ENCODE measurements around the gene ZNF215. TPM values are rescaled to one million over a fixed set of nuclear protein-coding genes. Genes with fewer than 3 reads are reported as not detected.
"Not testable (repeated sequence)": the region's sequence is repeated elsewhere in the genome, so short reads cannot be mapped to it uniquely, and the experiment has no call there.

The ZNF215 gene
- total RNA-seq, 1 experiment from 2014 or later, result 12.8 TPM

DNA sequence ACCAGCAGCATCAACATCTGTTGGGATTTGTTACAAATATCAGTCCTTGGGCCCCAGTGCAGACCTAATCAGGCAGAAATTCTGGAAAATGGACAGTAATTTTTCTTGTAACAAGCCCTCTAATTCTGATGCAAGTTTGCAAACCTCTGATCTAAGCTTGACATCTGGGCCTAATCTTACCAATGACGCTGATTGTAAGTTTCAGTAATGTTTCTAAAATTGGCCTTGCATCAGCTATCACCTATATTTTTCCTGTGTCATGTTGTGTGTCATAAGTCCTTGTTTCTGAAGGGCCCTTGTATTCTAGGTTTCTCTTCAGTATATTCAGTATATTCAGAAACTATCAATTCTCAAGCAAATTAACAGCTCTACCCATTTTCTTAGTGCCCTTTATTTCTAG, 36.4 kb downstream of the ZNF215 start:
- DNase-seq (ENCODE audit: low read depth, low spot score), result no peak
- no peak for ATAC-seq
- Histone ChIP-seq H3K36me3 (ENCODE audit: control insufficient read depth, insufficient read depth, low read length) (no peaks in the 10 kb centered on the region), H3K4me3 (ENCODE audit: low read depth in 2 of 2, low read length in 2 of 2) (no peak overlapping the region), H3K27me3 (ENCODE audit: control insufficient read depth, insufficient read depth, low read length) (no peaks in the 10 kb centered on the region), H3K9me3 (ENCODE audit: control insufficient read depth, insufficient read depth, low read depth, low read length) (no peaks in the 10 kb centered on the region), H3K27ac (ENCODE audit: low read length) (no peak overlapping the region), H3K4me1 (ENCODE audit: control insufficient read depth, insufficient read depth, low read length) (no peaks in the 10 kb centered on the region)
- in situ Hi-C loops (cut with HindIII; ENCODE audit: low pct_unique_long_range_greater_than_20kb, low sequenced_read_pairs), result no loop called here
- ChIA-PET CTCF (no interaction called here), POLR2A (no interaction called here)
- BruUV-seq (replicated peaks), result no TSS peak
- TF ChIP-seq, protein P1, sequence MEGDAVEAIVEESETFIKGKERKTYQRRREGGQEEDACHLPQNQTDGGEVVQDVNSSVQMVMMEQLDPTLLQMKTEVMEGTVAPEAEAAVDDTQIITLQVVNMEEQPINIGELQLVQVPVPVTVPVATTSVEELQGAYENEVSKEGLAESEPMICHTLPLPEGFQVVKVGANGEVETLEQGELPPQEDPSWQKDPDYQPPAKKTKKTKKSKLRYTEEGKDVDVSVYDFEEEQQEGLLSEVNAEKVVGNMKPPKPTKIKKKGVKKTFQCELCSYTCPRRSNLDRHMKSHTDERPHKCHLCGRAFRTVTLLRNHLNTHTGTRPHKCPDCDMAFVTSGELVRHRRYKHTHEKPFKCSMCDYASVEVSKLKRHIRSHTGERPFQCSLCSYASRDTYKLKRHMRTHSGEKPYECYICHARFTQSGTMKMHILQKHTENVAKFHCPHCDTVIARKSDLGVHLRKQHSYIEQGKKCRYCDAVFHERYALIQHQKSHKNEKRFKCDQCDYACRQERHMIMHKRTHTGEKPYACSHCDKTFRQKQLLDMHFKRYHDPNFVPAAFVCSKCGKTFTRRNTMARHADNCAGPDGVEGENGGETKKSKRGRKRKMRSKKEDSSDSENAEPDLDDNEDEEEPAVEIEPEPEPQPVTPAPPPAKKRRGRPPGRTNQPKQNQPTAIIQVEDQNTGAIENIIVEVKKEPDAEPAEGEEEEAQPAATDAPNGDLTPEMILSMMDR (IDR thresholded peaks at IDR 0.05), result no peak
- TF ChIP-seq SIN3A (IDR thresholded peaks at IDR 0.05; ENCODE audit: borderline replicate concordance, insufficient read depth, low read depth, low read length) (no peak), POLR2AphosphoS5 (IDR thresholded peaks at IDR 0.05; ENCODE audit: low read depth, low read length) (no peak), TCF7L2 (IDR thresholded peaks at IDR 0.05; ENCODE audit: low read depth, low read length) (no peak)
- TF ChIP-seq, protein P2, sequence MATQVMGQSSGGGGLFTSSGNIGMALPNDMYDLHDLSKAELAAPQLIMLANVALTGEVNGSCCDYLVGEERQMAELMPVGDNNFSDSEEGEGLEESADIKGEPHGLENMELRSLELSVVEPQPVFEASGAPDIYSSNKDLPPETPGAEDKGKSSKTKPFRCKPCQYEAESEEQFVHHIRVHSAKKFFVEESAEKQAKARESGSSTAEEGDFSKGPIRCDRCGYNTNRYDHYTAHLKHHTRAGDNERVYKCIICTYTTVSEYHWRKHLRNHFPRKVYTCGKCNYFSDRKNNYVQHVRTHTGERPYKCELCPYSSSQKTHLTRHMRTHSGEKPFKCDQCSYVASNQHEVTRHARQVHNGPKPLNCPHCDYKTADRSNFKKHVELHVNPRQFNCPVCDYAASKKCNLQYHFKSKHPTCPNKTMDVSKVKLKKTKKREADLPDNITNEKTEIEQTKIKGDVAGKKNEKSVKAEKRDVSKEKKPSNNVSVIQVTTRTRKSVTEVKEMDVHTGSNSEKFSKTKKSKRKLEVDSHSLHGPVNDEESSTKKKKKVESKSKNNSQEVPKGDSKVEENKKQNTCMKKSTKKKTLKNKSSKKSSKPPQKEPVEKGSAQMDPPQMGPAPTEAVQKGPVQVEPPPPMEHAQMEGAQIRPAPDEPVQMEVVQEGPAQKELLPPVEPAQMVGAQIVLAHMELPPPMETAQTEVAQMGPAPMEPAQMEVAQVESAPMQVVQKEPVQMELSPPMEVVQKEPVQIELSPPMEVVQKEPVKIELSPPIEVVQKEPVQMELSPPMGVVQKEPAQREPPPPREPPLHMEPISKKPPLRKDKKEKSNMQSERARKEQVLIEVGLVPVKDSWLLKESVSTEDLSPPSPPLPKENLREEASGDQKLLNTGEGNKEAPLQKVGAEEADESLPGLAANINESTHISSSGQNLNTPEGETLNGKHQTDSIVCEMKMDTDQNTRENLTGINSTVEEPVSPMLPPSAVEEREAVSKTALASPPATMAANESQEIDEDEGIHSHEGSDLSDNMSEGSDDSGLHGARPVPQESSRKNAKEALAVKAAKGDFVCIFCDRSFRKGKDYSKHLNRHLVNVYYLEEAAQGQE (IDR thresholded peaks at IDR 0.05; ENCODE audit: insufficient read depth in 1 of 2, low read depth in 2 of 2, low read length in 1 of 2), result no peak
- intact Hi-C loops (cut with micrococcal nuclease; ENCODE audit: unreplicated experiment), result no loop called here

DNA sequence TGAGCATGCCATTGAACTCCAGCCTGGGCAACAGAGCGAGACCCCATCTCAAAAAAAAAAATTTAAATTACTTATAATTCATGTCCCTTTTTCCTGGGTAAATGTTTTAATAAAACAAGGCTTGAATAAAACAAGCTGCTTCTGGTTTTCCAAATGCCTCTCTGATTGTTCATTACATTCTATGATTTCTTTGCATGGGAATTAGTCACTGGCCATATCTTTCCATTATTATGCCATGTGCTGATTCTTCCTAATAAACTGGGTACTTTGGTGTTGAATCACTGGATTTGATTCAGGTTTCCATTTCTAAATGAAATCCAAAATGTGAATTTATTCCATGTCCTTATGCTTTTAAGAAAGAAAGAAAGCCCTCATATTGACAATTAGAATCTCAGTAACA, 42.6 kb downstream of the ZNF215 start:
- BruUV-seq (replicated peaks), result no TSS peak
- no peak overlapping the region for H3K27ac ChIP-seq (ENCODE audit: low read length)
- DNase-seq (ENCODE audit: low read depth, low spot score), result no peak
- ATAC-seq, result no peak
- ChIA-PET POLR2A (no interaction called here), CTCF (no interaction called here)
- H3K36me3 ChIP-seq (ENCODE audit: control insufficient read depth, insufficient read depth, low read length), result no peaks in the 10 kb centered on the region
- no peak overlapping the region for H3K4me3 ChIP-seq (ENCODE audit: low read depth in 2 of 2, low read length in 2 of 2)
- in situ Hi-C loops (cut with HindIII; ENCODE audit: low pct_unique_long_range_greater_than_20kb, low sequenced_read_pairs) (no loop called here), intact Hi-C loops (cut with micrococcal nuclease; ENCODE audit: unreplicated experiment) (no loop called here)
- no peaks in the 10 kb centered on the region for H3K9me3 ChIP-seq (ENCODE audit: control insufficient read depth, insufficient read depth, low read depth, low read length)
- H3K4me1 ChIP-seq (ENCODE audit: control insufficient read depth, insufficient read depth, low read length), result no peaks in the 10 kb centered on the region
- no peaks in the 10 kb centered on the region for H3K27me3 ChIP-seq (ENCODE audit: control insufficient read depth, insufficient read depth, low read length)
- TF ChIP-seq TCF7L2 (IDR thresholded peaks at IDR 0.05; ENCODE audit: low read depth, low read length) (no peak), POLR2AphosphoS5 (IDR thresholded peaks at IDR 0.05; ENCODE audit: low read depth, low read length) (no peak), SIN3A (IDR thresholded peaks at IDR 0.05; ENCODE audit: borderline replicate concordance, insufficient read depth, low read depth, low read length) (no peak)
- TF ChIP-seq, protein P1 (IDR thresholded peaks at IDR 0.05), result no peak
- TF ChIP-seq, protein P2 (IDR thresholded peaks at IDR 0.05; ENCODE audit: insufficient read depth in 1 of 2, low read depth in 2 of 2, low read length in 1 of 2), result no peak

DNA sequence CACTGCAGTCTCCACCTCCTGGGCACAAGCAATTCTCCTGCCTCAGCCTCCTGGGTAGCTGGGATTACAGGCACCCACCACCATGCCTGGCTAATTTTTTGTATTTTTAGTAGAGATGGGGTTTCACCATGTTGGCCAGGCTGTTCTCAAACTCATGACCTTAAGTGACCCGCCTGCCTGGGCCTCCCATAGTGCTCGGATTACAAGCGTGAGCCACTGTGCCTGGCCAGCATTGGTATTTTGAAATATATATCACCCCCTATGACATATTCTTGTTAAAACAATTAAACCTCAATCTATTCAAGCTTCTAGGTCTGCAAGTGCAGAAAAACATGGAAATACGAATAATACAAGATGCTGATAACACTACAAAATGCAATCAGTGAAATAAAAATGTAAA, 43.6 kb downstream of the ZNF215 start:
- BruUV-seq (replicated peaks); H3K36me3 ChIP-seq (ENCODE audit: control insufficient read depth, insufficient read depth, low read length); H3K27me3 ChIP-seq (ENCODE audit: control insufficient read depth, insufficient read depth, low read length); H3K4me1 ChIP-seq (ENCODE audit: control insufficient read depth, insufficient read depth, low read length); H3K4me3 ChIP-seq (ENCODE audit: low read depth in 2 of 2, low read length in 2 of 2); H3K27ac ChIP-seq (ENCODE audit: low read length); POLR2A ChIA-PET; CTCF ChIA-PET; DNase-seq (ENCODE audit: low read depth, low spot score); H3K9me3 ChIP-seq (ENCODE audit: control insufficient read depth, insufficient read depth, low read depth, low read length); in situ Hi-C loops (cut with HindIII; ENCODE audit: low pct_unique_long_range_greater_than_20kb, low sequenced_read_pairs); intact Hi-C loops (cut with micrococcal nuclease; ENCODE audit: unreplicated experiment); ATAC-seq: not testable (repeated sequence)
